Trophoblast cell (in vitro differentiated cells and primary cell): ENCODE results near the gene C17orf100.

ENCODE experiments used
- DNase-seq, 2 donors: peaks; one replicate each; pipeline ENCODE4 v3.0.0-alpha.2; 2016
- H2AFZ ChIP-seq: 2 replicates; pipeline ENCODE4 v1.6.1; 2013; ENCODE audit warnings: low read length, moderate library complexity, mild to moderate bottlenecking; ENCODE audit not compliant: insufficient read depth, poor library complexity
- H2AK5ac ChIP-seq: 2 replicates; pipeline ENCODE4 v1.6.1; 2013; ENCODE audit warnings: mild to moderate bottlenecking, low read length
- H2BK120ac ChIP-seq: 2 replicates; pipeline ENCODE4 v1.6.1; 2013; ENCODE audit warnings: low read length, mild to moderate bottlenecking, moderate library complexity; ENCODE audit not compliant: insufficient read depth, poor library complexity
- H2BK12ac ChIP-seq: 2 replicates; pipeline ENCODE4 v1.6.1; 2013; ENCODE audit warnings: mild to moderate bottlenecking, low read length, moderate library complexity
- H2BK5ac ChIP-seq: 2 replicates; pipeline ENCODE4 v1.6.1; 2013; ENCODE audit warnings: low read length, low read depth, moderate library complexity, mild to moderate bottlenecking; ENCODE audit not compliant: poor library complexity
- H3K14ac ChIP-seq: 2 replicates; pipeline ENCODE4 v1.6.1; 2013; ENCODE audit warnings: mild to moderate bottlenecking, low read length
- H3K18ac ChIP-seq: 2 replicates; pipeline ENCODE4 v1.6.1; 2013; ENCODE audit warnings: mild to moderate bottlenecking, low read length
- H3K23ac ChIP-seq: 2 replicates; pipeline ENCODE4 v1.6.1; 2013; ENCODE audit warnings: low read length
- H3K27ac ChIP-seq: 2 replicates; pipeline ENCODE4 v1.5.1; 2013; ENCODE audit warnings: low read depth, mild to moderate bottlenecking, inconsistent platforms, low read length, moderate library complexity
- H3K27me3 ChIP-seq: 2 replicates; pipeline ENCODE4 v1.6.1; 2013; ENCODE audit warnings: inconsistent platforms, mild to moderate bottlenecking, low read length, moderate library complexity; ENCODE audit not compliant: insufficient read depth
- H3K36me3 ChIP-seq, 2 experiments: 1 replicate in 1 of 2; 2 replicates in 1 of 2; pipeline ENCODE4 v1.6.1; 2013; ENCODE audit warnings: low read length in 2 of 2, mild to moderate bottlenecking in 2 of 2, moderate library complexity in 1 of 2; ENCODE audit not compliant: insufficient read depth in 2 of 2, control insufficient read depth in 1 of 2
- H3K4ac ChIP-seq: 2 replicates; pipeline ENCODE4 v1.6.1; 2013; ENCODE audit warnings: low read depth, mild to moderate bottlenecking, low read length, moderate library complexity
- H3K4me1 ChIP-seq, 2 experiments: 1 replicate in 1 of 2; 2 replicates in 1 of 2; pipeline ENCODE4 v1.6.1; 2013; ENCODE audit warnings: low read length in 2 of 2, mild to moderate bottlenecking in 2 of 2, moderate library complexity in 1 of 2; ENCODE audit not compliant: insufficient read depth in 2 of 2, control insufficient read depth in 1 of 2
- H3K4me2 ChIP-seq: 2 replicates; pipeline ENCODE4 v1.6.1; 2013; ENCODE audit warnings: inconsistent platforms, mild to moderate bottlenecking, low read length, moderate library complexity
- H3K4me3 ChIP-seq: 2 replicates; pipeline ENCODE4 v1.5.1; 2013; ENCODE audit warnings: mild to moderate bottlenecking, low read depth, low read length, inconsistent platforms
- H3K79me1 ChIP-seq: one replicate; pipeline ENCODE4 v1.6.1; 2013; ENCODE audit warnings: low read length
- H3K79me2 ChIP-seq: 2 replicates; pipeline ENCODE4 v1.6.1; 2013; ENCODE audit warnings: low read length, mild to moderate bottlenecking; ENCODE audit not compliant: control insufficient read depth, insufficient read depth, poor library complexity
- H3K9ac ChIP-seq: 2 replicates; pipeline ENCODE4 v1.6.1; 2013; ENCODE audit warnings: mild to moderate bottlenecking, low read length
- H3K9me3 ChIP-seq: 2 replicates; pipeline ENCODE4 v1.6.1; 2013; ENCODE audit warnings: low read depth, mild to moderate bottlenecking, control low read depth, inconsistent platforms, low read length; ENCODE audit not compliant: insufficient read depth
- H4K12ac ChIP-seq: 2 replicates; pipeline ENCODE4 v1.6.1; 2013; ENCODE audit warnings: low read depth, mild to moderate bottlenecking, low read length, moderate library complexity
- H4K8ac ChIP-seq: 2 replicates; pipeline ENCODE4 v1.6.1; 2013; ENCODE audit warnings: low read depth, mild to moderate bottlenecking, low read length, moderate library complexity
- H4K91ac ChIP-seq: one replicate; pipeline ENCODE4 v1.6.1; 2013; ENCODE audit warnings: low read depth, mild to moderate bottlenecking, low read length, moderate library complexity
- WGBS: extraction: QIAGEN DNeasy Blood & Tissue Kit; methylation state at CpG from one replicate; pipeline ENCODE4 v1.1.7; 2013; ENCODE audit warnings: missing lambda C conversion rate; ENCODE audit not compliant: insufficient read length, insufficient coverage; ENCODE audit errors: extremely low coverage; 5-methylcytosine and 5-hydroxymethylcytosine counted together

Gene C17orf100

DNA sequence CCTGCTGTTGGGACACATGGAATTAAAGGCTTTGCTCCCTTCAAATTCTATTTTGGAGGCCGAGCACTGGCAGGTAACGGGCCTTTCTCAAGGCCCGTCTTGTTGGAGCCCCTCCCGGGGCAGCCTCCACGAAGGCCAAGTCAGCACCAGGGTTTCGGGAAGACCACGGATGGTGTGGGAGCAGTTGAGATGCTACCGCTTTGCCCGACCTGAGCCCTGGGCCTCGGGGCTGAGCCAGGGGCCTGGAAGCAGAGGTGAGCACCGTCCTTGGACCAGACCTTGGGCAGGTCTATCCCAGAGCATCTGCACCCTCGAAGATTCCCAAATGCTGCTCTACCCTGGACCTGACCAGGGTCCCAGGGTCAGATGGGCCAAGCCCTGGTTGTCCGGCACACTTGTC lies 23.0 kb downstream of the C17orf100 start:
- no CpG with 5 or more reads among the region's 13 CpGs for WGBS
- H3K4me2 ChIP-seq: no peak overlapping the region
- no peak overlapping the region for H3K4ac ChIP-seq

GRCh38 chr17:6675201-6675825 lies 23.8 kb downstream of the C17orf100 start:
- H3K9me3 ChIP-seq: no peaks in the 10 kb centered on the region
- H3K27me3 ChIP-seq: no peaks in the 10 kb centered on the region
- H3K4me2 ChIP-seq: no peak overlapping the region
- no peak for DNase-seq
- no peak overlapping the region for H4K12ac ChIP-seq
- H3K79me1 ChIP-seq: no peaks in the 10 kb centered on the region
- H2BK120ac ChIP-seq: no peak overlapping the region
- no peaks in the 10 kb centered on the region for H3K79me2 ChIP-seq
- H4K8ac ChIP-seq: no peak overlapping the region
- no peak overlapping the region for H2AFZ ChIP-seq
- no peaks in the 10 kb centered on the region for H3K4me1 ChIP-seq
- no peak overlapping the region for H3K27ac ChIP-seq
- H3K14ac ChIP-seq: no peak overlapping the region
- H3K4ac ChIP-seq: no peak overlapping the region
- no peak overlapping the region for H3K4me3 ChIP-seq
- H3K18ac ChIP-seq: no peak overlapping the region
- no peak overlapping the region for H3K9ac ChIP-seq
- no peaks in the 10 kb centered on the region for H3K36me3 ChIP-seq
- no peak overlapping the region for H4K91ac ChIP-seq
- no peak overlapping the region for H2AK5ac ChIP-seq
- H2BK5ac ChIP-seq: no peak overlapping the region
- WGBS: no CpG with 5 or more reads among the region's 11 CpGs
- no peak overlapping the region for H2BK12ac ChIP-seq
- no peak overlapping the region for H3K23ac ChIP-seq

More for the DNA sequence above, 23.0 kb downstream of the C17orf100 start:
- Histone ChIP-seq H3K4me1 (peaks cover 0 to 2% of the 10 kb centered on the region in 2 experiments), H2AK5ac (no peak overlapping the region), H3K27me3 (no peaks in the 10 kb centered on the region), H3K36me3 (no peaks in the 10 kb centered on the region), H3K9ac (no peak overlapping the region), H3K18ac (no peak overlapping the region), H2BK120ac (no peak overlapping the region), H3K79me2 (no peaks in the 10 kb centered on the region), H2BK5ac (no peak overlapping the region), H3K4me3 (no peak overlapping the region), H4K12ac (no peak overlapping the region), H3K23ac (no peak overlapping the region), H3K14ac (no peak overlapping the region), H3K79me1 (no peaks in the 10 kb centered on the region), H4K8ac (no peak overlapping the region), H3K9me3 (no peaks in the 10 kb centered on the region), H2AFZ (no peak overlapping the region), H4K91ac (no peak overlapping the region), H2BK12ac (no peak overlapping the region), H3K27ac (no peak overlapping the region)
- DNase-seq: no peak

DNA sequence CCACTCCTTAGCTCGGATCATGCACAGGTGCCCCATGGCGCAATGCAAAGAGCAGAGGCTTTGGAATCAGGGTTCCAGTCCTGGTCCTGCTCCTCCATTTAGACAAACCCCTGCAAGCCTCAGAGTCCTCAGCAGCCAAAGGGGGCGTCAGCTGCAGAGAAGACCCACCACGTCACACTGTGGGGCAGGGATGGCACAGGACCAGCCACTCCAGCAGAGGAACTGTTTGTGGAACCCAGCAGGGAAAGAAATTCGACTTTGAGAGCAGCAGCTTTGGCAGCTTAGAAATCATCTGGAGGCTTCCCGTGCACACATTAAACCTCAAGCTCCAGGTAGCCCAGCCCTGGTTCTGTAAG lies 25.2 kb downstream of the C17orf100 start:
- no peak overlapping the region for H3K18ac ChIP-seq
- no peak overlapping the region for H2BK12ac ChIP-seq
- no peaks in the 10 kb centered on the region for H3K4me1 ChIP-seq
- no peak overlapping the region for H4K8ac ChIP-seq
- no peaks in the 10 kb centered on the region for H3K27me3 ChIP-seq
- no peak overlapping the region for H2BK5ac ChIP-seq
- WGBS: no CpG with 5 or more reads among the region's 6 CpGs
- no peak overlapping the region for H2AFZ ChIP-seq
- H3K79me1 ChIP-seq: no peaks in the 10 kb centered on the region
- H3K23ac ChIP-seq: no peak overlapping the region
- no peaks in the 10 kb centered on the region for H3K36me3 ChIP-seq
- no peak overlapping the region for H3K14ac ChIP-seq
- no peak overlapping the region for H3K9ac ChIP-seq
- no peak overlapping the region for H3K4me2 ChIP-seq
- H3K4me3 ChIP-seq: no peak overlapping the region
- H3K79me2 ChIP-seq: no peaks in the 10 kb centered on the region
- H2BK120ac ChIP-seq: no peak overlapping the region
- no peak overlapping the region for H2AK5ac ChIP-seq
- H4K12ac ChIP-seq: no peak overlapping the region
- no peaks in the 10 kb centered on the region for H3K9me3 ChIP-seq
- DNase-seq: no peak
- H3K4ac ChIP-seq: no peak overlapping the region
- no peak overlapping the region for H3K27ac ChIP-seq
- no peak overlapping the region for H4K91ac ChIP-seq

DNA sequence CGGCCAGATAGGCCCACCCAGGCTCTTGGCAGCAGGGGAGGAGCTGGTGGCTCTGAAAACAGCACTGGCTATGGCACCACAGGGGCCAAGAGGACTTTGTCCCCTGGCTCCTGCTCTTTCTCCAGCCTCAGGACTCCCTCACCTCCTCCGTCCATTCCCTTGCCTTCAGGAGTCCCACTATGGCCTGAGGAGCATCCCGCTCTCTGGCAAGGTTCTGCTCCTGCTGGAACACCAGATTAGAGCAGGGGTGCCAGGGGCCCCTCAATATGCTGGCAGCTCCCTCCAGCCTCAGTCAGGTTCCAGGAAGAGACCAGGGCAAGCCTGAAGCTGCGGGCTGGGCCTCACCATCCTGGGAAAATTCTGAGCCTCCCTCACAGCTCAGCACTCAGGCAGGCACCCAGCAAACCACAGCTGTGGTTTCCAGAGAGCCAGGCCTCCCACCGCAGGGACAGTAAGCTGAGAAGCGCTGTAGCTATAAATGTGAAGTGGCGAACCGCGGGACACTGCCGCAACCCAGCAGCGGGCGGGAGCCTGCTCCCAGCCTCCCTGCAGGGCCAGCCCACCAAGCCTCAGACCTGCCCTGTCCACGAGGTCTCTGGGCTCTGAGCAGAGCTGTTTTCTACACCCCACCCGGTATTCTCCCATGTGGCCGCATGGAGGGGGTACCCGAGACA lies 25.7 kb downstream of the C17orf100 start:
- Histone ChIP-seq H3K27me3 (no peaks in the 10 kb centered on the region), H3K4ac (no peak overlapping the region), H4K91ac (no peak overlapping the region), H3K9me3 (no peaks in the 10 kb centered on the region), H2BK5ac (no peak overlapping the region), H2BK12ac (no peak overlapping the region), H2AK5ac (no peak overlapping the region), H4K12ac (no peak overlapping the region), H3K9ac (no peak overlapping the region), H3K4me2 (no peak overlapping the region), H4K8ac (no peak overlapping the region), H3K27ac (no peak overlapping the region), H3K36me3 (no peaks in the 10 kb centered on the region), H3K18ac (no peak overlapping the region), H3K4me3 (no peak overlapping the region), H3K79me2 (no peaks in the 10 kb centered on the region), H3K79me1 (no peaks in the 10 kb centered on the region), H3K23ac (no peak overlapping the region), H2AFZ (no peak overlapping the region), H3K4me1 (no peaks in the 10 kb centered on the region), H2BK120ac (no peak overlapping the region), H3K14ac (no peak overlapping the region)
- DNase-seq: no peak
- no CpG with 5 or more reads among the region's 16 CpGs for WGBS
